H1 (cell line): ENCODE data around the gene KLB. TPM values are rescaled to one million over a fixed set of nuclear protein-coding genes. Genes with fewer than 3 reads are reported as not detected.

Experiments used
- CTCF ChIA-PET: fragments of 300-600 bp; sonication (Branson Sonifier 250); formaldehyde crosslinking; loops from one replicate; lab custom pipeline; 2021; ENCODE audit not compliant: partially characterized antibody; lab: Charles Lee
- POLR2A ChIA-PET: fragments of 300-600 bp; sonication (Branson Sonifier 250); formaldehyde crosslinking; loops from one replicate; lab custom pipeline; 2021; ENCODE audit warnings: inconsistent platforms; ENCODE audit not compliant: partially characterized antibody; lab: Charles Lee
- DNase-seq, 2 experiments: peaks; one replicate each; pipeline versions ENCODE4 v3.0.0 to v3.0.0-alpha.2; 2010 to 2022; ENCODE audit warnings: low spot score in 2 of 2, low read depth in 1 of 2, mixed read lengths in 1 of 2
- FAIRE-seq: peaks from 2 replicates; lab custom pipeline; 2011; peaks lifted over from hg19 to GRCh38; lab: Jason Lieb, UNC
- H2AFZ ChIP-seq: 2 replicates; pipeline ENCODE4 v1.8.1; 2012; ENCODE audit warnings: low read length, inconsistent platforms
- H2AK5ac ChIP-seq: 2 replicates; pipeline ENCODE4 v1.6.1; 2013; ENCODE audit warnings: low read depth, low read length
- H2BK120ac ChIP-seq: replicated peaks from 2 replicates; pipeline ENCODE3; 2013; ENCODE audit warnings: low read depth, low read length, inconsistent platforms
- H2BK12ac ChIP-seq: 2 replicates; pipeline ENCODE4 v1.6.1; 2013; ENCODE audit warnings: low read depth, low read length
- H2BK15ac ChIP-seq: 2 replicates; pipeline ENCODE4 v1.6.1; 2013; ENCODE audit warnings: low read length
- H2BK20ac ChIP-seq: 2 replicates; pipeline ENCODE4 v1.6.1; 2013; ENCODE audit warnings: low read length
- H2BK5ac ChIP-seq: 2 replicates; pipeline ENCODE4 v1.6.1; 2013; ENCODE audit warnings: low read depth, low read length
- H3K14ac ChIP-seq: 2 replicates; pipeline ENCODE4 v1.6.1; 2013; ENCODE audit warnings: inconsistent platforms; ENCODE audit not compliant: insufficient read length
- H3K18ac ChIP-seq: 2 replicates; pipeline ENCODE4 v1.6.1; 2013; ENCODE audit warnings: low read length; ENCODE audit errors: extremely low read depth
- H3K23ac ChIP-seq: 2 replicates; pipeline ENCODE4 v1.6.1; 2013; ENCODE audit warnings: inconsistent platforms; ENCODE audit not compliant: insufficient read length
- H3K23me2 ChIP-seq: 2 replicates; pipeline ENCODE4 v1.6.1; 2013; ENCODE audit warnings: low read depth, low read length
- H3K27ac ChIP-seq: 2 replicates; pipeline ENCODE4 v1.6.1; 2011; ENCODE audit warnings: low read depth, low read length, inconsistent platforms
- H3K27me3 ChIP-seq, 4 experiments: replicated peaks in 1 of 4; 1 replicate in 1 of 4; 2 replicates in 3 of 4; pipeline versions ENCODE4 v1.6.1 to v1.8.1; 2011 to 2013; ENCODE audit warnings: low read length in 3 of 4, mild to moderate bottlenecking in 3 of 4, inconsistent platforms in 2 of 4, mixed read lengths in 2 of 4, moderate library complexity in 1 of 4; ENCODE audit not compliant: control insufficient read depth in 3 of 4, insufficient read depth in 3 of 4; ENCODE audit errors: extremely low read depth in 1 of 4
- H3K36me3 ChIP-seq, 4 experiments: 2 replicates each; pipeline versions ENCODE4 v1.6.1 to v1.8.1; 2011 to 2013; ENCODE audit warnings: mild to moderate bottlenecking in 4 of 4, low read length in 3 of 4, moderate library complexity in 2 of 4, control low read depth in 1 of 4, inconsistent platforms in 1 of 4; ENCODE audit not compliant: insufficient read depth in 4 of 4, control insufficient read depth in 2 of 4
- H3K4ac ChIP-seq: replicated peaks from 2 replicates; pipeline ENCODE3; 2013; ENCODE audit warnings: low read length, low read depth, mixed read lengths, inconsistent platforms; ENCODE audit not compliant: insufficient read length
- H3K4me1 ChIP-seq, 4 experiments: replicated peaks in 1 of 4; 1 replicate in 1 of 4; 2 replicates in 3 of 4; pipeline versions ENCODE4 v1.6.1 to v1.8.1; 2011 to 2013; ENCODE audit warnings: low read length in 3 of 4, inconsistent platforms in 2 of 4, mixed read lengths in 1 of 4; ENCODE audit not compliant: insufficient read depth in 4 of 4, control insufficient read depth in 3 of 4
- H3K4me2 ChIP-seq, 2 experiments: 2 replicates each; pipeline versions ENCODE4 v1.6.1 to v1.8.1; 2011 to 2013; ENCODE audit warnings: low read depth in 2 of 2, low read length in 2 of 2, control low read depth in 1 of 2, inconsistent platforms in 1 of 2, mild to moderate bottlenecking in 1 of 2; ENCODE audit not compliant: insufficient read depth in 1 of 2
- H3K4me3 ChIP-seq, 4 experiments: fragments of 200-600, 300-600 bp in 1 of 4; sonication (generic), shearing (Covaris generic), sonication (Bioruptor Twin) in 1 of 4; 2 replicates each; pipeline versions ENCODE4 v1.5.1 to v1.8.1; 2011 to 2016; ENCODE audit warnings: low read length in 4 of 4, low read depth in 3 of 4, control low read depth in 2 of 4, inconsistent platforms in 2 of 4, mild to moderate bottlenecking in 2 of 4, mixed read lengths in 1 of 4, moderate library complexity in 1 of 4; ENCODE audit not compliant: insufficient read depth in 2 of 4; ENCODE audit errors: extremely low read depth in 1 of 4
- H3K56ac ChIP-seq: replicated peaks from 2 replicates; pipeline ENCODE3; 2013; ENCODE audit warnings: low read depth, mild to moderate bottlenecking, mixed read lengths, low read length, inconsistent platforms; ENCODE audit not compliant: insufficient read length
- H3K79me1 ChIP-seq: 2 replicates; pipeline ENCODE4 v1.6.1; 2013; ENCODE audit warnings: low read depth, low read length, control low read depth
- H3K79me2 ChIP-seq, 2 experiments: 2 replicates each; pipeline versions ENCODE4 v1.6.1 to v1.8.1; 2012 to 2013; ENCODE audit warnings: low read length in 2 of 2, mild to moderate bottlenecking in 2 of 2, inconsistent platforms in 1 of 2; ENCODE audit not compliant: insufficient read depth in 2 of 2, control insufficient read depth in 1 of 2
- H3K9ac ChIP-seq, 4 experiments: replicated peaks in 1 of 4; 1 replicate in 1 of 4; 2 replicates in 3 of 4; pipeline versions ENCODE4 v1.6.1 to v1.8.1; 2011 to 2013; ENCODE audit warnings: low read depth in 3 of 4, low read length in 3 of 4, control low read depth in 2 of 4, mild to moderate bottlenecking in 2 of 4, moderate library complexity in 2 of 4, inconsistent platforms in 1 of 4; ENCODE audit errors: extremely low read depth in 1 of 4
- H3K9me3 ChIP-seq, 2 experiments: 2 replicates each; pipeline versions ENCODE4 v1.6.1 to v1.8.1; 2012 to 2013; ENCODE audit warnings: mild to moderate bottlenecking in 2 of 2, moderate library complexity in 2 of 2, control low read depth in 1 of 2, inconsistent platforms in 1 of 2, low read depth in 1 of 2, low read length in 1 of 2, mixed read lengths in 1 of 2; ENCODE audit not compliant: insufficient read depth in 2 of 2
- H4K20me1 ChIP-seq, 2 experiments: replicated peaks in 1 of 2; 2 replicates each; pipeline versions ENCODE3 to v1.8.1; 2011 to 2013; ENCODE audit warnings: inconsistent platforms in 2 of 2, low read length in 2 of 2, mild to moderate bottlenecking in 1 of 2; ENCODE audit not compliant: insufficient read depth in 2 of 2, control insufficient read depth in 1 of 2
- H4K5ac ChIP-seq: 2 replicates; pipeline ENCODE4 v1.6.1; 2013; ENCODE audit warnings: low read length, low read depth, mixed read lengths, inconsistent platforms; ENCODE audit not compliant: insufficient read length
- H4K8ac ChIP-seq: 2 replicates; pipeline ENCODE4 v1.8.0; 2013; ENCODE audit warnings: mild to moderate bottlenecking, moderate library complexity, low read length, inconsistent platforms; ENCODE audit not compliant: insufficient read depth; ENCODE audit errors: extremely low read depth
- H4K91ac ChIP-seq: replicated peaks from 2 replicates; pipeline ENCODE3; 2013; ENCODE audit warnings: low read length, mixed read lengths, inconsistent platforms; ENCODE audit not compliant: insufficient read length
- ASH2L ChIP-seq: fragments of 200-600, 300-600 bp; sonication (generic); IDR thresholded peaks from one replicate; pipeline ENCODE4 v1.7.1; 2017; ENCODE audit warnings: low read length
- CEBPB ChIP-seq: IDR thresholded peaks from 2 replicates; pipeline ENCODE4 v1.6.1; 2012; ENCODE audit warnings: low read depth, low read length
- KDM1A ChIP-seq: fragments of 200-600, 300-600 bp; sonication (generic); IDR thresholded peaks from 2 replicates; pipeline ENCODE4 v1.7.1; 2016; ENCODE audit warnings: mild to moderate bottlenecking, low read length, borderline replicate concordance
- RBBP5 ChIP-seq: IDR thresholded peaks from 2 replicates; pipeline ENCODE4 v1.7.1; 2012; ENCODE audit warnings: low read depth, mild to moderate bottlenecking, inconsistent platforms, low read length, moderate library complexity, borderline replicate concordance
- SIRT6 ChIP-seq: IDR thresholded peaks from one replicate; pipeline ENCODE4 v1.7.1; 2012; ENCODE audit warnings: low read length, inconsistent platforms
- TEAD4 ChIP-seq: IDR thresholded peaks from 2 replicates; pipeline ENCODE4 v1.6.1; 2012; ENCODE audit warnings: low read depth, low read length, inconsistent platforms, mixed read lengths
- WGBS, 2 experiments: shearing (Covaris generic) in 1 of 2; methylation state at CpG; one replicate each; pipeline versions ENCODE4 v1.1.6 to v1.1.7; 2013 to 2015; ENCODE audit warnings: low lambda C conversion rate in 2 of 2, mixed read lengths in 2 of 2, inconsistent platforms in 1 of 2, low coverage in 1 of 2, missing lambda C conversion rate in 1 of 2; ENCODE audit not compliant: insufficient replicate concordance in 2 of 2, insufficient coverage in 1 of 2, insufficient read length in 1 of 2; ENCODE audit errors: extremely low coverage in 1 of 2, missing lambda C conversion rate in 1 of 2; 5-methylcytosine and 5-hydroxymethylcytosine counted together
- polyA plus RNA-seq, 7 experiments: library from polyadenylated mRNA; depleted of rRNA in 3 of 7; stranded (reverse) in 5 of 7; unstranded in 2 of 7; fragments of >200 nt in 5 of 7; fragments of 200-250 nt in 2 of 7; gene quantifications; 1 replicate in 5 of 7; 2 replicates in 1 of 7; 4 replicates in 1 of 7; pipeline versions ENCODE4 v1.2.1 to v1.2.3, GENCODE V29; 2011 to 2013; ENCODE audit warnings: missing spikeins in 2 of 7, mixed read lengths in 2 of 7
- total RNA-seq: library from RNA; stranded (reverse); fragmentation: NEBNext Ultra II Directional; extraction: Animal tissue kit (Norgen Biotek cat#: 25700); gene quantifications from 2 replicates; pipeline ENCODE4 v1.2.1, GENCODE V29; 2021
- TF ChIP-seq, protein P1 (sequence below): IDR thresholded peaks from 2 replicates; pipeline ENCODE4 v1.6.1; 2011; ENCODE audit warnings: low read depth, mild to moderate bottlenecking, low read length; ENCODE audit not compliant: insufficient read depth

The KLB gene
- total and polyA plus RNA-seq, 2 of the 8 experiments (the other 6 are each of a cell fraction or from before 2014, with no cell fraction given) = 0.03 TPM; not detected in 1

DNA sequence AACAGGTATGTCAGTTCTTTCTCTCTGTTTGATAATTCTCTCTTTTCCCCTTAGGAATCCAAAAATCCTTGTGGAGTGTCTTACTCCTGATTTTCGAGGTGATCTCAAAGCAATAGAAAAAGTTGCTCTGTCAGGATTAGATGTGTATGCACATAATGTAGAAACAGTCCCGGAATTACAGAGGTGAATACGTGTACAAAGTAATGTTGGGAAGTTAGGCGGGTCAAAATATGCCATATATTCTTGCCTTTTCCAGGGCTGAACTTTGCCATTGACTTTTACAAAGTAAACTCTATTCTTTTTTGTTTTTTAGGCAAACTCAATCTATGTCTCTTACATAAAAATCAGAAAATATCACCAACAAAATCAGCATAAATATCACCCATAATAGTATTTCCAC is 60.7 kb downstream of the KLB start:
- no peak overlapping the region for H2AK5ac ChIP-seq
- H3K36me3 ChIP-seq = peaks cover 3 to 41% (median 27%) of the 10 kb centered on the region in 4 experiments
- H3K79me2 ChIP-seq = no peaks in the 10 kb centered on the region
- H2BK20ac ChIP-seq = no peak overlapping the region
- H3K23me2 ChIP-seq = no peaks in the 10 kb centered on the region
- TF ChIP-seq SIRT6 (no peak), TEAD4 (no peak), ASH2L (no peak), CEBPB (no peak), KDM1A (no peak), RBBP5 (no peak)
- TF ChIP-seq, protein P1, sequence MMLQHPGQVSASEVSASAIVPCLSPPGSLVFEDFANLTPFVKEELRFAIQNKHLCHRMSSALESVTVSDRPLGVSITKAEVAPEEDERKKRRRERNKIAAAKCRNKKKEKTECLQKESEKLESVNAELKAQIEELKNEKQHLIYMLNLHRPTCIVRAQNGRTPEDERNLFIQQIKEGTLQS = no peak
- no peak overlapping the region for H2BK120ac ChIP-seq
- no peak overlapping the region for H3K27ac ChIP-seq
- FAIRE-seq (no peak), DNase-seq (no peak)
- H4K8ac ChIP-seq = no peak overlapping the region
- H3K14ac ChIP-seq = no peak overlapping the region
- H2AFZ ChIP-seq = no peak overlapping the region
- H3K9ac ChIP-seq = no peak overlapping the region
- no peaks in the 10 kb centered on the region for H3K4me1 ChIP-seq
- CTCF ChIA-PET = no interaction called here
- no peak overlapping the region for H3K4ac ChIP-seq
- H3K56ac ChIP-seq = no peak overlapping the region
- H2BK12ac ChIP-seq = no peak overlapping the region
- H3K9me3 ChIP-seq = no peaks in the 10 kb centered on the region
- no peak overlapping the region for H2BK15ac ChIP-seq
- 90% methylated on average over 4 of the region's 4 CpGs; no CpG with 5 or more reads in 1 of the 2 experiments for WGBS, 2 experiments
- H2BK5ac ChIP-seq = no peak overlapping the region
- no peaks in the 10 kb centered on the region for H3K27me3 ChIP-seq
- H3K18ac ChIP-seq = no peak overlapping the region
- no peak overlapping the region for H3K23ac ChIP-seq
- no peaks in the 10 kb centered on the region for H3K79me1 ChIP-seq
- no peaks in the 10 kb centered on the region for H4K20me1 ChIP-seq
- POLR2A ChIA-PET = interaction anchor here (2.9 kb wide), 1 partner anchor 11 kb away, joined by 32 read pairs; the partner anchor contains the start of genes LIAS and RPL9
- no peak overlapping the region for H4K91ac ChIP-seq
- no peak overlapping the region for H4K5ac ChIP-seq
- H3K4me3 ChIP-seq = no peak overlapping the region
- no peak overlapping the region for H3K4me2 ChIP-seq
